H9 (cell line): ENCODE measurements around the gene CFP. TPM values are rescaled to one million over a fixed set of nuclear protein-coding genes. Genes with fewer than 3 reads are reported as not detected.
A peak's percentile ranks its signal among the peaks of the same experiment; 100 is the strongest.

ENCODE experiments used
- DNase-seq: peaks from one replicate; pipeline ENCODE4 v3.0.0-alpha.2; 2017
- H2AFZ ChIP-seq: one replicate; pipeline ENCODE4 v1.6.1; 2013; ENCODE audit warnings: mild to moderate bottlenecking, low read length, control low read depth, moderate library complexity
- H2AK5ac ChIP-seq: 2 replicates; pipeline ENCODE4 v1.6.1; 2013; ENCODE audit warnings: low read length, control low read depth, mixed read lengths; ENCODE audit not compliant: insufficient read length
- H2BK120ac ChIP-seq: one replicate; pipeline ENCODE4 v1.6.1; 2013; ENCODE audit warnings: low read depth, mild to moderate bottlenecking, low read length, control low read depth, inconsistent platforms; ENCODE audit not compliant: poor library complexity, severe bottlenecking
- H2BK12ac ChIP-seq: 2 replicates; pipeline ENCODE4 v1.6.1; 2013; ENCODE audit warnings: low read length, control low read depth, mixed read lengths, low read depth; ENCODE audit not compliant: insufficient read length
- H2BK15ac ChIP-seq: 2 replicates; pipeline ENCODE4 v1.6.1; 2013; ENCODE audit warnings: low read depth, low read length, control low read depth
- H2BK20ac ChIP-seq: one replicate; pipeline ENCODE4 v1.6.1; 2013; ENCODE audit warnings: low read depth, mild to moderate bottlenecking, low read length, control low read depth, inconsistent platforms; ENCODE audit not compliant: poor library complexity, severe bottlenecking
- H2BK5ac ChIP-seq: 2 replicates; pipeline ENCODE4 v1.6.1; 2013; ENCODE audit warnings: low read length, control low read depth, mixed read lengths; ENCODE audit not compliant: insufficient read length
- H3K14ac ChIP-seq: 2 replicates; pipeline ENCODE4 v1.6.1; 2013; ENCODE audit warnings: low read length, control low read depth; ENCODE audit not compliant: insufficient read depth
- H3K18ac ChIP-seq: 2 replicates; pipeline ENCODE4 v1.6.1; 2013; ENCODE audit warnings: low read depth, mild to moderate bottlenecking, mixed read lengths, low read length, control low read depth; ENCODE audit not compliant: insufficient read length
- H3K23ac ChIP-seq: 2 replicates; pipeline ENCODE4 v1.6.1; 2013; ENCODE audit warnings: low read length, control low read depth, mixed read lengths, low read depth; ENCODE audit not compliant: insufficient read length
- H3K23me2 ChIP-seq: 2 replicates; pipeline ENCODE4 v1.6.1; 2013; ENCODE audit warnings: low read depth, mild to moderate bottlenecking, mixed read lengths, low read length, control low read depth; ENCODE audit not compliant: insufficient read length, poor library complexity, severe bottlenecking
- H3K27ac ChIP-seq: 2 replicates; pipeline ENCODE4 v1.5.1; 2013; ENCODE audit warnings: low read length, control low read depth, mixed read lengths, low read depth; ENCODE audit not compliant: insufficient read length
- H3K27me3 ChIP-seq: 2 replicates; pipeline ENCODE4 v1.6.1; 2013; ENCODE audit warnings: low read length, control low read depth, inconsistent platforms; ENCODE audit not compliant: insufficient read depth
- H3K4ac ChIP-seq: 2 replicates; pipeline ENCODE4 v1.6.1; 2013; ENCODE audit warnings: low read depth, mild to moderate bottlenecking, control low read depth, inconsistent platforms, low read length, moderate library complexity
- H3K4me1 ChIP-seq: 2 replicates; pipeline ENCODE4 v1.6.1; 2013; ENCODE audit warnings: low read length, control low read depth, inconsistent platforms; ENCODE audit not compliant: insufficient read depth
- H3K4me2 ChIP-seq: 2 replicates; pipeline ENCODE4 v1.6.1; 2013; ENCODE audit warnings: low read length, control low read depth, mixed read lengths; ENCODE audit not compliant: insufficient read length, insufficient read depth
- H3K56ac ChIP-seq: 2 replicates; pipeline ENCODE4 v1.6.1; 2013; ENCODE audit warnings: low read depth, mild to moderate bottlenecking, mixed read lengths, low read length, control low read depth; ENCODE audit not compliant: insufficient read length
- H3K79me1 ChIP-seq: 2 replicates; pipeline ENCODE4 v1.6.1; 2013; ENCODE audit warnings: low read depth, mild to moderate bottlenecking, moderate library complexity, low read length, control low read depth, inconsistent platforms; ENCODE audit not compliant: insufficient read depth, poor library complexity, severe bottlenecking
- H3K79me2 ChIP-seq: 2 replicates; pipeline ENCODE4 v1.6.1; 2013; ENCODE audit warnings: low read length, control low read depth, inconsistent platforms; ENCODE audit not compliant: insufficient read depth
- H3K9ac ChIP-seq: 2 replicates; pipeline ENCODE4 v1.6.1; 2013; ENCODE audit warnings: low read length, control low read depth, mixed read lengths; ENCODE audit not compliant: insufficient read length; ENCODE audit errors: extremely low read depth
- H3K9me3 ChIP-seq: one replicate; pipeline ENCODE4 v1.6.1; 2013; ENCODE audit warnings: low read depth, low read length, inconsistent platforms; ENCODE audit not compliant: control insufficient read depth
- H3T11ph ChIP-seq: one replicate; pipeline ENCODE4 v1.6.1; 2013; ENCODE audit warnings: mild to moderate bottlenecking, low read length, control low read depth, inconsistent platforms
- H4K20me1 ChIP-seq: one replicate; pipeline ENCODE4 v1.6.1; 2013; ENCODE audit not compliant: control insufficient read depth, insufficient read length, insufficient read depth
- H4K5ac ChIP-seq: 2 replicates; pipeline ENCODE4 v1.6.1; 2013; ENCODE audit warnings: low read depth, mild to moderate bottlenecking, mixed read lengths, low read length, control low read depth; ENCODE audit not compliant: insufficient read length
- H4K8ac ChIP-seq: replicated peaks from 2 replicates; pipeline ENCODE4 v1.6.1; 2013; ENCODE audit warnings: low read length, control low read depth, mixed read lengths, low read depth; ENCODE audit not compliant: insufficient read length
- H4K91ac ChIP-seq: 2 replicates; pipeline ENCODE4 v1.6.1; 2013; ENCODE audit warnings: low read depth, mild to moderate bottlenecking, moderate library complexity, mixed read lengths, low read length, control low read depth; ENCODE audit not compliant: insufficient read length
- H3K27ac Mint-ChIP-seq, 3 experiments: 2 replicates in 2 of 3; 3 replicates in 1 of 3; pipeline ENCODE4 v1.8.0; 2020 to 2021; ENCODE audit warnings: mixed read lengths in 3 of 3, mild to moderate bottlenecking in 1 of 3, moderate library complexity in 1 of 3
- H3K27me3 Mint-ChIP-seq: 2 replicates; pipeline ENCODE4 v1.8.0; 2021; ENCODE audit warnings: low read depth, mild to moderate bottlenecking, moderate library complexity, mixed read lengths
- H3K36me3 Mint-ChIP-seq, 3 experiments: 2 replicates in 2 of 3; 3 replicates in 1 of 3; pipeline ENCODE4 v1.8.0; 2020 to 2021; ENCODE audit warnings: low read depth in 3 of 3, mixed read lengths in 3 of 3; ENCODE audit not compliant: insufficient read depth in 1 of 3
- H3K4me1 Mint-ChIP-seq, 2 experiments: 2 replicates each; pipeline ENCODE4 v1.8.0; 2020; ENCODE audit warnings: mixed read lengths in 2 of 2
- H3K4me3 Mint-ChIP-seq, 2 experiments: 2 replicates in 1 of 2; 3 replicates in 1 of 2; pipeline ENCODE4 v1.8.0; 2020 to 2021; ENCODE audit warnings: mild to moderate bottlenecking in 2 of 2, mixed read lengths in 2 of 2, moderate library complexity in 1 of 2
- H3K9me3 Mint-ChIP-seq, 2 experiments: 2 replicates in 1 of 2; 3 replicates in 1 of 2; pipeline ENCODE4 v1.8.0; 2020; ENCODE audit warnings: mild to moderate bottlenecking in 2 of 2, mixed read lengths in 2 of 2, moderate library complexity in 1 of 2
- CTCF ChIP-seq: fragments of 200-600 bp; sonication (generic); conservative IDR thresholded peaks from 3 replicates; pipeline ENCODE4 v1.8.0; 2021; ENCODE audit warnings: antibody characterized with exemption, mild to moderate bottlenecking
- WGBS: extraction: QIAGEN DNeasy Blood & Tissue Kit; methylation state at CpG from one replicate; pipeline ENCODE4 v1.1.7; 2013; ENCODE audit warnings: missing lambda C conversion rate, low lambda C conversion rate, mixed read lengths; ENCODE audit not compliant: insufficient read length; ENCODE audit errors: extremely low coverage; 5-methylcytosine and 5-hydroxymethylcytosine counted together
- total RNA-seq: library from RNA; stranded (reverse); gene quantifications from 2 replicates; pipeline ENCODE4 v1.2.1, GENCODE V29; 2021

Gene CFP
- total RNA-seq, 1 experiment from 2014 or later, result 2.3 TPM

GRCh38 chrX:47586043-47586787 is 43.5 kb downstream of the CFP start:
- peaks cover 43% of the 10 kb centered on the region for H3K9me3 ChIP-seq
- peaks cover 71 to 81% of the 10 kb centered on the region in 2 experiments for H3K9me3 Mint-ChIP-seq
- no peak overlapping the region for H2BK12ac ChIP-seq
- no peak overlapping the region for H3K4me2 ChIP-seq
- H3K9ac ChIP-seq, result no peak overlapping the region
- no peak overlapping the region for H3T11ph ChIP-seq
- H2AK5ac ChIP-seq, result no peak overlapping the region
- H3K27me3 Mint-ChIP-seq, result no peaks in the 10 kb centered on the region; the same call in 1 of the 2 replicates
- H2BK20ac ChIP-seq, result no peak overlapping the region
- H3K4me1 Mint-ChIP-seq, result peaks cover 11 to 21% of the 10 kb centered on the region in 2 experiments
- DNase-seq, result no peak
- H3K79me2 ChIP-seq, result no peaks in the 10 kb centered on the region
- no CpG with 5 or more reads among the region's 11 CpGs for WGBS
- no peak overlapping the region for H2BK15ac ChIP-seq
- no peak overlapping the region for H4K91ac ChIP-seq
- H3K18ac ChIP-seq, result no peak overlapping the region
- H4K20me1 ChIP-seq, result no peaks in the 10 kb centered on the region
- no peak overlapping the region for H2BK120ac ChIP-seq
- H3K4me3 Mint-ChIP-seq, result no peak overlapping the region; a peak in 1 of 5 replicates
- no peak overlapping the region for H4K5ac ChIP-seq
- H2AFZ ChIP-seq, result no peak overlapping the region
- no peak overlapping the region for H3K4ac ChIP-seq
- H3K56ac ChIP-seq, result no peak overlapping the region
- H3K23me2 ChIP-seq, result peaks cover 4% of the 10 kb centered on the region
- H3K27ac Mint-ChIP-seq, result peak overlapping the region in 2 of 3 experiments; percentile 10 to 52; a peak in 3 of 7 replicates
- H3K23ac ChIP-seq, result no peak overlapping the region
- peaks cover 19 to 26% (median 20%) of the 10 kb centered on the region in 3 experiments; a peak in 6 of 7 replicates for H3K36me3 Mint-ChIP-seq
- no peak overlapping the region for H4K8ac ChIP-seq
- no peak for TF ChIP-seq CTCF
- no peak overlapping the region for H3K27ac ChIP-seq
- H3K27me3 ChIP-seq, result no peaks in the 10 kb centered on the region
- H3K4me1 ChIP-seq, result no peaks in the 10 kb centered on the region
- H2BK5ac ChIP-seq, result no peak overlapping the region
- H3K14ac ChIP-seq, result no peak overlapping the region
- no peaks in the 10 kb centered on the region for H3K79me1 ChIP-seq
